GM19035 (cell line): ENCODE data around the gene GLE1.

Experiments used
- ATAC-seq: cut with Tn5 transposase; IDR thresholded peaks from one replicate; pipeline ENCODE4 v1.9.1; 2021; ENCODE audit not compliant: unreplicated experiment

GLE1 gene

DNA sequence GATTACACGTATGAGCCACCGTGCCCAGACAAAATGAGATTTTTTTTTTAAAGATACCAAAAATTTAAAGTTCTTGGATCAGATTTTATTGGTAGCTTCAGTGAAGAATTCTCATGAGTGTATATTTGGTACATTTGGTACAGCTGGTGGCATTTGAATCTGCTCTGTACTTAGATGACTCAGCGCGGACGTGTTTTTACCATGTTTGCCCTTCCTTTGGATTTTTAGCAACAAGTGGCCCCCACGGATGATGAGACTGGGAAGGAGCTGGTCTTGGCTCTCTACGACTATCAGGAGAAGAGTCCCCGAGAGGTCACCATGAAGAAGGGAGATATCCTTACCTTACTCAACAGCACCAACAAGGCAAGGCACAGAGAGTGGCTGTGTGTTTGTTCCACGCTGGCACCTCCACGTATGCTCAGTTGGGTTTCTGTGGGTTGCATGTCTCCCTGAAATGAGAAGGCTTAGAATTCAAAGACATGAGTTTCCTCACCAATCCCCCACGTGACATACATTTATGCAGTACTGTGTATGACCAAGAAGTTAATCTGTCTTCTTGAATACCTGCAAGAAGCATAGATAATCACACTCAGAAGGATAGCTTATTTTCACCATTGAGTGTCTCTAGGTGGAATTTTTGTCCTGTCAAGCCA is 84.2 kb downstream of the GLE1 start:
- no peak for ATAC-seq
